ENCODE measurements around the gene RPP40. TPM values are rescaled to one million over a fixed set of nuclear protein-coding genes. Genes with fewer than 3 reads are reported as not detected.

Gene RPP40
- total and polyA plus RNA-seq, 2 of the 13 experiments (the other 11 are each of a cell fraction or from before 2014, with no cell fraction given) = 18.0 to 41.2 TPM

- TF ChIP-seq, protein P1, sequence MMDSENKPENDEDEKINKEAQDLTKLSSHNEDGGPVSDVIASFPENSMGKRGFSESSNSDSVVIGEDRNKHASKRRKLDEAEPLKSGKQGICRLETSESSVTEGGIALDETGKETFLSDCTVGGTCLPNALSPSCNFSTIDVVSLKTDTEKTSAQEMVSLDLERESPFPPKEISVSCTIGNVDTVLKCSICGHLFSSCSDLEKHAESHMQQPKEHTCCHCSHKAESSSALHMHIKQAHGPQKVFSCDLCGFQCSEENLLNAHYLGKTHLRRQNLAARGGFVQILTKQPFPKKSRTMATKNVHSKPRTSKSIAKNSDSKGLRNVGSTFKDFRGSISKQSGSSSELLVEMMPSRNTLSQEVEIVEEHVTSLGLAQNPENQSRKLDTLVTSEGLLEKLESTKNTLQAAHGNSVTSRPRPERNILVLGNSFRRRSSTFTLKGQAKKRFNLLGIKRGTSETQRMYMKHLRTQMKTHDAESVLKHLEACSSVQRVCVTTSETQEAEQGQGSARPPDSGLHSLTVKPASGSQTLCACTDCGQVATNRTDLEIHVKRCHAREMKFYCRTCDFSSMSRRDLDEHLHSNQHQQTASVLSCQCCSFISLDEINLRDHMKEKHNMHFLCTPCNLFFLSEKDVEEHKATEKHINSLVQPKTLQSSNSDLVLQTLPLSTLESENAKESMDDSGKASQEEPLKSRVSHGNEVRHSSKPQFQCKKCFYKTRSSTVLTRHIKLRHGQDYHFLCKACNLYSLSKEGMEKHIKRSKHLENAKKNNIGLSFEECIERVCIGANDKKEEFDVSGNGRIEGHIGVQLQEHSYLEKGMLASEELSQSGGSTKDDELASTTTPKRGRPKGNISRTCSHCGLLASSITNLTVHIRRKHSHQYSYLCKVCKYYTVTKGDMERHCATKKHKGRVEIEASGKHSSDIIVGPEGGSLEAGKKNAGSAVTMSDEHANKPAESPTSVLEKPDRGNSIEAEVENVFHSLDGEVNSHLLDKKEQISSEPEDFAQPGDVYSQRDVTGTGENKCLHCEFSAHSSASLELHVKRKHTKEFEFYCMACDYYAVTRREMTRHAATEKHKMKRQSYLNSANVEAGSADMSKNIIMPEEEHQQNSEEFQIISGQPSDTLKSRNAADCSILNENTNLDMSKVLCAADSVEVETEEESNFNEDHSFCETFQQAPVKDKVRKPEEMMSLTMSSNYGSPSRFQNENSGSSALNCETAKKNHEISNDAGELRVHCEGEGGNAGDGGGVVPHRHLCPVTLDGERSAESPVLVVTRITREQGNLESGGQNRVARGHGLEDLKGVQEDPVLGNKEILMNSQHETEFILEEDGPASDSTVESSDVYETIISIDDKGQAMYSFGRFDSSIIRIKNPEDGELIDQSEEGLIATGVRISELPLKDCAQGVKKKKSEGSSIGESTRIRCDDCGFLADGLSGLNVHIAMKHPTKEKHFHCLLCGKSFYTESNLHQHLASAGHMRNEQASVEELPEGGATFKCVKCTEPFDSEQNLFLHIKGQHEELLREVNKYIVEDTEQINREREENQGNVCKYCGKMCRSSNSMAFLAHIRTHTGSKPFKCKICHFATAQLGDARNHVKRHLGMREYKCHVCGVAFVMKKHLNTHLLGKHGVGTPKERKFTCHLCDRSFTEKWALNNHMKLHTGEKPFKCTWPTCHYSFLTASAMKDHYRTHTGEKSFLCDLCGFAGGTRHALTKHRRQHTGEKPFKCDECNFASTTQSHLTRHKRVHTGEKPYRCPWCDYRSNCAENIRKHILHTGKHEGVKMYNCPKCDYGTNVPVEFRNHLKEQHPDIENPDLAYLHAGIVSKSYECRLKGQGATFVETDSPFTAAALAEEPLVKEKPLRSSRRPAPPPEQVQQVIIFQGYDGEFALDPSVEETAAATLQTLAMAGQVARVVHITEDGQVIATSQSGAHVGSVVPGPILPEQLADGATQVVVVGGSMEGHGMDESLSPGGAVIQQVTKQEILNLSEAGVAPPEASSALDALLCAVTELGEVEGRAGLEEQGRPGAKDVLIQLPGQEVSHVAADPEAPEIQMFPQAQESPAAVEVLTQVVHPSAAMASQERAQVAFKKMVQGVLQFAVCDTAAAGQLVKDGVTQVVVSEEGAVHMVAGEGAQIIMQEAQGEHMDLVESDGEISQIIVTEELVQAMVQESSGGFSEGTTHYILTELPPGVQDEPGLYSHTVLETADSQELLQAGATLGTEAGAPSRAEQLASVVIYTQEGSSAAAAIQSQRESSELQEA (CRISPR knock-in tag; IDR thresholded peaks at IDR 0.05; ENCODE audit: not compliant biosample characterization) = peak; percentile 98
- TF ChIP-seq ZNF570 (CRISPR knock-in tag; IDR thresholded peaks at IDR 0.05; ENCODE audit: borderline replicate concordance) (no peak), TRIM22 (IDR thresholded peaks at IDR 0.05) (no peak), PHB2 (IDR thresholded peaks at IDR 0.05; ENCODE audit: partially characterized antibody) (no peak), MTA3 (CRISPR knock-in tag; IDR thresholded peaks at IDR 0.05) (no peak), ZNF547 (CRISPR knock-in tag; IDR thresholded peaks at IDR 0.05) (peak; percentile 93), EP300 (IDR thresholded peaks at IDR 0.05; ENCODE audit: low read depth in 2 of 2, low read length in 2 of 2) (peak in 1 of 2 experiments; percentile 68; a peak in 2 of 4 replicates), EP300 (CRISPR knock-in tag; IDR thresholded peaks at IDR 0.05; ENCODE audit: borderline replicate concordance) (no peak; the same call in 1 of the 2 replicates), PAX8 (CRISPR knock-in tag; IDR thresholded peaks at IDR 0.05; ENCODE audit: borderline replicate concordance) (no peak)
- TF ChIP-seq, protein P2, sequence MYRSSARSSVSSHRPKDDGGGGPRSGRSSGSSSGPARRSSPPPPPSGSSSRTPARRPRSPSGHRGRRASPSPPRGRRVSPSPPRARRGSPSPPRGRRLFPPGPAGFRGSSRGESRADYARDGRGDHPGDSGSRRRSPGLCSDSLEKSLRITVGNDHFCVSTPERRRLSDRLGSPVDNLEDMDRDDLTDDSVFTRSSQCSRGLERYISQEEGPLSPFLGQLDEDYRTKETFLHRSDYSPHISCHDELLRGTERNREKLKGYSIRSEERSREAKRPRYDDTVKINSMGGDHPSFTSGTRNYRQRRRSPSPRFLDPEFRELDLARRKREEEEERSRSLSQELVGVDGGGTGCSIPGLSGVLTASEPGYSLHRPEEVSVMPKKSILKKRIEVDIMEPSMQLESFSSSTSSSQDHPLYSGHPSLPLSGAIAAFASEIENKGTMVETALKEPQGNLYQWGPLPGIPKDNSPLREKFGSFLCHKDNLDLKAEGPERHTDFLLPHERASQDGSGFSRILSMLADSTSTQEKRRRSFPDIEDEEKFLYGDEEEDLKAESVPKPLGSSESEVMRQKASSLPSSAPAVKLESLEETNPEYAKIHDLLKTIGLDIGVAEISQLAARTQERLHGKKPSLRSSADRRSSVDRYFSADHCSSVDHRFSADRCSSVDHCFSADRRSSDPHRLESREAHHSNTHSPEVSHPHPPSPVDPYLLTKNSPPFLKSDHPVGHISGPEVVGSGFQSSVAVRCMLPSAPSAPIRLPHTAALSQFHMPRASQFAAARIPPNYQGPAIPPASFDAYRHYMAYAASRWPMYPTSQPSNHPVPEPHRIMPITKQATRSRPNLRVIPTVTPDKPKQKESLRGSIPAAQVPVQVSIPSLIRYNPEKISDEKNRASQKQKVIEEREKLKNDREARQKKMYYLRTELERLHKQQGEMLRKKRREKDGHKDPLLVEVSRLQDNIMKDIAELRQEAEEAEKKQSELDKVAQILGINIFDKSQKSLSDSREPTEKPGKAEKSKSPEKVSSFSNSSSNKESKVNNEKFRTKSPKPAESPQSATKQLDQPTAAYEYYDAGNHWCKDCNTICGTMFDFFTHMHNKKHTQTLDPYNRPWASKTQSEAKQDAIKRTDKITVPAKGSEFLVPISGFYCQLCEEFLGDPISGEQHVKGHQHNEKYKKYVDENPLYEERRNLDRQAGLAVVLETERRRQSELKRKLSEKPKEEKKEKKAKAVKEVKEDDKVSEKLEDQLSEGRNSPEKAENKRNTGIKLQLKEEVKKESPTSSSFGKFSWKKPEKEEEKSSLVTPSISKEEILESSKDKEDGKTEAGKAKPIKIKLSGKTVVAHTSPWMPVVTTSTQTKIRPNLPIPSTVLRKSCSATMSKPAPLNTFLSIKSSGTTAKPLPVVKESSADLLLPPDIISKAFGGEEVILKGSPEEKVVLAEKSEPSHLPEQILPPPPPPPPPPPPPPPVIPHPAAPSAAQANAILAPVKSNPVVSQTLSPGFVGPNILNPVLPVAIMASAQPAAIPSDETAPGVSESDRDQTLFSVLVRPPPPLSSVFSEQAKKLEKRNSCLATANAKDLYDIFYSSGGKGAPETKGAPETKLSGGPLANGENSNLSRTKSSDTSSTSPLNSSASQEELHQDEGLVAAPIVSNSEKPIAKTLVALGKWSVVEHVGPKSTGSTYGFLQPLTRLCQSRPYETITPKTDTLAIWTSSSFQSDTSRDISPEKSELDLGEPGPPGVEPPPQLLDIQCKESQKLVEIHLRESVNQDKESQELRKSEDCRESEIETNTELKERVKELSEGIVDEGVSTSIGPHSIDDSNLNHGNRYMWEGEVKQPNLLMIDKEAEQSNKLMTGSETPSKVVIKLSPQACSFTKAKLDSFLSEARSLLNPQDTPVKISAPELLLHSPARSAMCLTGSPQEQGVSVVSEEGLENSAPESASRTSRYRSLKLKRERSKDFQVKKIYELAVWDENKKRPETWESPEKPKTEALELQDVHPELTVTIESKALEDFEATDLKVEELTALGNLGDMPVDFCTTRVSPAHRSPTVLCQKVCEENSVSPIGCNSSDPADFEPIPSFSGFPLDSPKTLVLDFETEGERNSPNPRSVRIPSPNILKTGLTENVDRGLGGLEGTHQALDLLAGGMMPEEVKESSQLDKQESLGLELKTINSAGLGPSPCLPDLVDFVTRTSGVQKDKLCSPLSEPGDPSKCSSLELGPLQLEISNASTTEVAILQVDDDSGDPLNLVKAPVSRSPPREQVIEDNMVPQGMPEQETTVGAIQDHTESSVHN (CRISPR knock-in tag; IDR thresholded peaks at IDR 0.05) = no peak
Measured at GRCh38 chr6:5003604-5004372, at the start of gene RPP40 (continued).
